ENCODE data around the gene BABAM2. TPM values are rescaled to one million over a fixed set of nuclear protein-coding genes. Genes with fewer than 3 reads are reported as not detected.
"Not testable (repeated sequence)": the region's sequence is repeated elsewhere in the genome, so short reads cannot be mapped to it uniquely, and the experiment has no call there.

BABAM2 gene
- total and polyA plus RNA-seq, 4 donors = 28.1 to 40.4 (median 37.0) TPM

GRCh38 chr2:28334527-28334894 is 444.0 kb downstream of the BABAM2 start:
- H3K36me3 ChIP-seq (ENCODE audit: control insufficient read depth, insufficient read depth, low read length) = peaks cover 3% of the 10 kb centered on the region
- 80% methylated on average over 6 of the region's 8 CpGs for WGBS (ENCODE audit: insufficient coverage)
- no peak for DNase-seq (ENCODE audit: low read depth in 4 of 6, low spot score in 6 of 6)
- no peak overlapping the region for H3K27ac ChIP-seq (ENCODE audit: low read depth, low read length)
- no peaks in the 10 kb centered on the region for H3K9me3 ChIP-seq (ENCODE audit: control insufficient read depth, insufficient read depth, low read length)
- no peak overlapping the region for H3K4me3 ChIP-seq (ENCODE audit: low read depth, low read length)
- peaks cover 39% of the 10 kb centered on the region for H3K4me1 ChIP-seq (ENCODE audit: control insufficient read depth, insufficient read depth, low read length)
- H3K27me3 ChIP-seq (ENCODE audit: control insufficient read depth, insufficient read depth, low read length) = no peaks in the 10 kb centered on the region

GRCh38 chr2:28335265-28335664 is 444.7 kb downstream of the BABAM2 start:
- not testable (repeated sequence) for H3K27ac ChIP-seq (ENCODE audit: low read depth, low read length); H3K9me3 ChIP-seq (ENCODE audit: control insufficient read depth, insufficient read depth, low read length); H3K27me3 ChIP-seq (ENCODE audit: control insufficient read depth, insufficient read depth, low read length); H3K4me3 ChIP-seq (ENCODE audit: low read depth, low read length); H3K36me3 ChIP-seq (ENCODE audit: control insufficient read depth, insufficient read depth, low read length); DNase-seq (ENCODE audit: low read depth in 4 of 6, low spot score in 6 of 6)
- WGBS (ENCODE audit: insufficient coverage) = 98% methylated on average over 11 of the region's 11 CpGs
- peaks cover 42% of the 10 kb centered on the region for H3K4me1 ChIP-seq (ENCODE audit: control insufficient read depth, insufficient read depth, low read length)

- Histone ChIP-seq H3K9me3 (ENCODE audit: control insufficient read depth, insufficient read depth, low read length) (no peaks in the 10 kb centered on the region), H3K27ac (ENCODE audit: low read depth, low read length) (no peak overlapping the region), H3K27me3 (ENCODE audit: control insufficient read depth, insufficient read depth, low read length) (no peaks in the 10 kb centered on the region), H3K4me3 (ENCODE audit: low read depth, low read length) (no peak overlapping the region), H3K36me3 (ENCODE audit: control insufficient read depth, insufficient read depth, low read length) (peaks cover 3% of the 10 kb centered on the region), H3K4me1 (ENCODE audit: control insufficient read depth, insufficient read depth, low read length) (peaks cover 42% of the 10 kb centered on the region)
- WGBS (ENCODE audit: insufficient coverage) = 95% methylated on average over 5 of the region's 6 CpGs
- DNase-seq (ENCODE audit: low read depth in 4 of 6, low spot score in 6 of 6) = no peak
These were observed 445.1 kb downstream of the BABAM2 start for GRCh38 chr2:28335666-28336065.

GRCh38 chr2:28336264-28336980 is 445.9 kb downstream of the BABAM2 start:
- no peaks in the 10 kb centered on the region for H3K9me3 ChIP-seq (ENCODE audit: control insufficient read depth, insufficient read depth, low read length)
- H3K4me1 ChIP-seq (ENCODE audit: control insufficient read depth, insufficient read depth, low read length) = peaks cover 42% of the 10 kb centered on the region
- peaks cover 3% of the 10 kb centered on the region for H3K36me3 ChIP-seq (ENCODE audit: control insufficient read depth, insufficient read depth, low read length)
- no peak for DNase-seq (ENCODE audit: low read depth in 4 of 6, low spot score in 6 of 6)
- no peak overlapping the region for H3K4me3 ChIP-seq (ENCODE audit: low read depth, low read length)
- WGBS (ENCODE audit: insufficient coverage) = 78% methylated on average over 12 of the region's 13 CpGs
- H3K27ac ChIP-seq (ENCODE audit: low read depth, low read length) = no peak overlapping the region
- H3K27me3 ChIP-seq (ENCODE audit: control insufficient read depth, insufficient read depth, low read length) = no peaks in the 10 kb centered on the region

GRCh38 chr2:28336982-28337627 is 446.6 kb downstream of the BABAM2 start:
- Histone ChIP-seq H3K4me3 (ENCODE audit: low read depth, low read length) (no peak overlapping the region), H3K9me3 (ENCODE audit: control insufficient read depth, insufficient read depth, low read length) (no peaks in the 10 kb centered on the region), H3K36me3 (ENCODE audit: control insufficient read depth, insufficient read depth, low read length) (peaks cover 3% of the 10 kb centered on the region), H3K4me1 (ENCODE audit: control insufficient read depth, insufficient read depth, low read length) (peaks cover 42% of the 10 kb centered on the region), H3K27ac (ENCODE audit: low read depth, low read length) (no peak overlapping the region), H3K27me3 (ENCODE audit: control insufficient read depth, insufficient read depth, low read length) (no peaks in the 10 kb centered on the region)
- DNase-seq (ENCODE audit: low read depth in 4 of 6, low spot score in 6 of 6) = no peak
- 95% methylated on average over 11 of the region's 16 CpGs for WGBS (ENCODE audit: insufficient coverage)

- peak in 4 of 6 donors; percentile 17 to 76 (median 46) for DNase-seq (ENCODE audit: low read depth in 4 of 6, low spot score in 6 of 6)
These were observed 447.7 kb downstream of the BABAM2 start for GRCh38 chr2:28338046-28338817.

GRCh38 chr2:28338831-28339321 is 448.3 kb downstream of the BABAM2 start:
- peaks cover 3% of the 10 kb centered on the region for H3K36me3 ChIP-seq (ENCODE audit: control insufficient read depth, insufficient read depth, low read length)
- 61% methylated on average over 7 of the region's 7 CpGs for WGBS (ENCODE audit: insufficient coverage)
- no peak overlapping the region for H3K27ac ChIP-seq (ENCODE audit: low read depth, low read length)
- H3K27me3 ChIP-seq (ENCODE audit: control insufficient read depth, insufficient read depth, low read length) = no peaks in the 10 kb centered on the region
- no peaks in the 10 kb centered on the region for H3K9me3 ChIP-seq (ENCODE audit: control insufficient read depth, insufficient read depth, low read length)
- H3K4me3 ChIP-seq (ENCODE audit: low read depth, low read length) = no peak overlapping the region
- DNase-seq (ENCODE audit: low read depth in 4 of 6, low spot score in 6 of 6) = no peak
- H3K4me1 ChIP-seq (ENCODE audit: control insufficient read depth, insufficient read depth, low read length) = peaks cover 44% of the 10 kb centered on the region

More at GRCh38 chr2:28338046-28338817, 447.7 kb downstream of the BABAM2 start:
- 29% methylated on average over 12 of the region's 14 CpGs for WGBS (ENCODE audit: insufficient coverage)
- Histone ChIP-seq H3K4me1 (ENCODE audit: control insufficient read depth, insufficient read depth, low read length) (peaks cover 48% of the 10 kb centered on the region), H3K9me3 (ENCODE audit: control insufficient read depth, insufficient read depth, low read length) (no peaks in the 10 kb centered on the region), H3K36me3 (ENCODE audit: control insufficient read depth, insufficient read depth, low read length) (peaks cover 3% of the 10 kb centered on the region), H3K27me3 (ENCODE audit: control insufficient read depth, insufficient read depth, low read length) (no peaks in the 10 kb centered on the region), H3K4me3 (ENCODE audit: low read depth, low read length) (no peak overlapping the region), H3K27ac (ENCODE audit: low read depth, low read length) (peak overlapping the region; percentile 35)

- Histone ChIP-seq H3K4me3 (ENCODE audit: low read depth, low read length) (no peak overlapping the region), H3K27me3 (ENCODE audit: control insufficient read depth, insufficient read depth, low read length) (no peaks in the 10 kb centered on the region), H3K4me1 (ENCODE audit: control insufficient read depth, insufficient read depth, low read length) (peaks cover 36% of the 10 kb centered on the region), H3K36me3 (ENCODE audit: control insufficient read depth, insufficient read depth, low read length) (no peaks in the 10 kb centered on the region), H3K27ac (ENCODE audit: low read depth, low read length) (no peak overlapping the region), H3K9me3 (ENCODE audit: control insufficient read depth, insufficient read depth, low read length) (no peaks in the 10 kb centered on the region)
- DNase-seq (ENCODE audit: low read depth in 4 of 6, low spot score in 6 of 6) = no peak
- WGBS (ENCODE audit: insufficient coverage) = 91% methylated on average over 10 of the region's 10 CpGs
These were observed 449.1 kb downstream of the BABAM2 start for GRCh38 chr2:28339516-28340175.
